ENCODE measurements around the gene BRF1.
A peak's percentile ranks its signal among the peaks of the same experiment; 100 is the strongest.

The BRF1 gene

GRCh38 chr14:105314287-105315200 lies 13.7 kb upstream of the BRF1 start, which contains the start of gene PACS2:
PACS2 (plus strand) TSS chr14:105314748; CDS start chr14:105314919, 171 bp downstream.
- peak within 1 kb of the TSS; percentile 62 for H3K4me3 ChIP-seq (ENCODE audit: insufficient read length, low read depth)
- no peaks in the 10 kb centered on the region for H3K9me3 ChIP-seq (ENCODE audit: insufficient read depth, low read length)
- peak within 1 kb of the TSS; percentile 80 for H3K9ac ChIP-seq (ENCODE audit: insufficient read length, low read depth)
- peak; percentile 57 for DNase-seq (ENCODE audit: low read depth, low spot score)
- peaks cover 9% of the 10 kb centered on the region for H3K4me1 ChIP-seq (ENCODE audit: insufficient read depth, insufficient read length)
- TF ChIP-seq SUZ12 (IDR thresholded peaks at IDR 0.05; ENCODE audit: extremely low read depth, insufficient read depth, insufficient read length): no peak
- TF ChIP-seq ZNF274 (IDR thresholded peaks at IDR 0.05; ENCODE audit: low read depth, low read length): no peak
- TF ChIP-seq YY1 (IDR thresholded peaks at IDR 0.05; ENCODE audit: insufficient read depth, insufficient read length): no peak
- peaks cover 16% of the 10 kb centered on the region for H3K27me3 ChIP-seq (ENCODE audit: insufficient read depth, insufficient read length)
- no peaks in the 10 kb centered on the region for H3K36me3 ChIP-seq (ENCODE audit: insufficient read depth, insufficient read length, low read length)

GRCh38 chr14:105313381-105314286 lies 12.8 kb upstream of the BRF1 start:
- Histone ChIP-seq H3K4me1 (ENCODE audit: insufficient read depth, insufficient read length) (peaks cover 9% of the 10 kb centered on the region), H3K9me3 (ENCODE audit: insufficient read depth, low read length) (no peaks in the 10 kb centered on the region), H3K9ac (ENCODE audit: insufficient read length, low read depth) (peak overlapping the region; percentile 74), H3K36me3 (ENCODE audit: insufficient read depth, insufficient read length, low read length) (no peaks in the 10 kb centered on the region), H3K27me3 (ENCODE audit: insufficient read depth, insufficient read length) (peaks cover 16% of the 10 kb centered on the region), H3K4me3 (ENCODE audit: insufficient read length, low read depth) (peak overlapping the region; percentile 8)
- DNase-seq (ENCODE audit: low read depth, low spot score): no peak
- TF ChIP-seq ZNF274 (IDR thresholded peaks at IDR 0.05; ENCODE audit: low read depth, low read length) (no peak), YY1 (IDR thresholded peaks at IDR 0.05; ENCODE audit: insufficient read depth, insufficient read length) (no peak)

- DNase-seq (ENCODE audit: low read depth, low spot score): no peak
- TF ChIP-seq ZNF274 (IDR thresholded peaks at IDR 0.05; ENCODE audit: low read depth, low read length): no peak
- no peak for TF ChIP-seq YY1 (IDR thresholded peaks at IDR 0.05; ENCODE audit: insufficient read depth, insufficient read length)
- TF ChIP-seq SUZ12 (IDR thresholded peaks at IDR 0.05; ENCODE audit: extremely low read depth, insufficient read depth, insufficient read length): no peak
- Histone ChIP-seq H3K4me1 (ENCODE audit: insufficient read depth, insufficient read length) (peaks cover 9% of the 10 kb centered on the region), H3K9me3 (ENCODE audit: insufficient read depth, low read length) (no peaks in the 10 kb centered on the region), H3K4me3 (ENCODE audit: insufficient read length, low read depth) (no peak overlapping the region), H3K27me3 (ENCODE audit: insufficient read depth, insufficient read length) (peaks cover 16% of the 10 kb centered on the region), H3K36me3 (ENCODE audit: insufficient read depth, insufficient read length, low read length) (no peaks in the 10 kb centered on the region), H3K9ac (ENCODE audit: insufficient read length, low read depth) (peak overlapping the region; percentile 27)
Measured at GRCh38 chr14:105312973-105313372, 12.2 kb upstream of the BRF1 start.

- no peak for TF ChIP-seq SUZ12 (IDR thresholded peaks at IDR 0.05; ENCODE audit: extremely low read depth, insufficient read depth, insufficient read length)
- TF ChIP-seq ZNF274 (IDR thresholded peaks at IDR 0.05; ENCODE audit: low read depth, low read length): no peak
- TF ChIP-seq YY1 (IDR thresholded peaks at IDR 0.05; ENCODE audit: insufficient read depth, insufficient read length): no peak
- no peaks in the 10 kb centered on the region for H3K36me3 ChIP-seq (ENCODE audit: insufficient read depth, insufficient read length, low read length)
- no peaks in the 10 kb centered on the region for H3K9me3 ChIP-seq (ENCODE audit: insufficient read depth, low read length)
- peaks cover 9% of the 10 kb centered on the region for H3K4me1 ChIP-seq (ENCODE audit: insufficient read depth, insufficient read length)
- H3K4me3 ChIP-seq (ENCODE audit: insufficient read length, low read depth): no peak overlapping the region
- H3K9ac ChIP-seq (ENCODE audit: insufficient read length, low read depth): no peak overlapping the region
- no peak for DNase-seq (ENCODE audit: low read depth, low spot score)
- H3K27me3 ChIP-seq (ENCODE audit: insufficient read depth, insufficient read length): peaks cover 16% of the 10 kb centered on the region
Measured at GRCh38 chr14:105311838-105312237, 11.0 kb upstream of the BRF1 start.

GRCh38 chr14:105309371-105309770 lies 8.6 kb upstream of the BRF1 start:
- H3K4me3 ChIP-seq (ENCODE audit: insufficient read length, low read depth): no peak overlapping the region
- no peaks in the 10 kb centered on the region for H3K9me3 ChIP-seq (ENCODE audit: insufficient read depth, low read length)
- H3K27me3 ChIP-seq (ENCODE audit: insufficient read depth, insufficient read length): peaks cover 5% of the 10 kb centered on the region
- DNase-seq (ENCODE audit: low read depth, low spot score): no peak
- H3K9ac ChIP-seq (ENCODE audit: insufficient read length, low read depth): no peak overlapping the region
- H3K36me3 ChIP-seq (ENCODE audit: insufficient read depth, insufficient read length, low read length): no peaks in the 10 kb centered on the region
- TF ChIP-seq ZNF274 (IDR thresholded peaks at IDR 0.05; ENCODE audit: low read depth, low read length) (no peak), SUZ12 (IDR thresholded peaks at IDR 0.05; ENCODE audit: extremely low read depth, insufficient read depth, insufficient read length) (no peak), YY1 (IDR thresholded peaks at IDR 0.05; ENCODE audit: insufficient read depth, insufficient read length) (no peak)
- H3K4me1 ChIP-seq (ENCODE audit: insufficient read depth, insufficient read length): peaks cover 6% of the 10 kb centered on the region

GRCh38 chr14:105307052-105307727 lies 6.4 kb upstream of the BRF1 start:
- no peak for TF ChIP-seq ZNF274 (IDR thresholded peaks at IDR 0.05; ENCODE audit: low read depth, low read length)
- no peak for TF ChIP-seq SUZ12 (IDR thresholded peaks at IDR 0.05; ENCODE audit: extremely low read depth, insufficient read depth, insufficient read length)
- no peak for TF ChIP-seq YY1 (IDR thresholded peaks at IDR 0.05; ENCODE audit: insufficient read depth, insufficient read length)
- Histone ChIP-seq H3K9me3 (ENCODE audit: insufficient read depth, low read length) (no peaks in the 10 kb centered on the region), H3K4me1 (ENCODE audit: insufficient read depth, insufficient read length) (peaks cover 2% of the 10 kb centered on the region), H3K4me3 (ENCODE audit: insufficient read length, low read depth) (no peak overlapping the region), H3K27me3 (ENCODE audit: insufficient read depth, insufficient read length) (no peaks in the 10 kb centered on the region), H3K9ac (ENCODE audit: insufficient read length, low read depth) (no peak overlapping the region), H3K36me3 (ENCODE audit: insufficient read depth, insufficient read length, low read length) (no peaks in the 10 kb centered on the region)
- DNase-seq (ENCODE audit: low read depth, low spot score): no peak

All from NT2/D1 (cell line).